H54 (cell line): ENCODE data around the gene MORC4.

Experiments used
- DNase-seq: peaks from one replicate; pipeline ENCODE4 v3.0.0; 2011; ENCODE audit warnings: low spot score, mixed read lengths; ENCODE audit not compliant: insufficient read length
- FAIRE-seq: peaks from 3 replicates; lab custom pipeline; 2011; peaks lifted over from hg19 to GRCh38; lab: Jason Lieb, UNC
- POLR2A ChIP-seq: IDR thresholded peaks from 2 replicates; pipeline ENCODE4 v1.6.1; 2011; ENCODE audit warnings: low read depth, mild to moderate bottlenecking, low read length

MORC4 gene

GRCh38 chrX:106894392-106894909, 105.6 kb downstream of the MORC4 start:
- no peak for TF ChIP-seq POLR2A
- FAIRE-seq (no peak), DNase-seq (peak; percentile 30)

GRCh38 chrX:106891762-106892460, 108.1 kb downstream of the MORC4 start:
- FAIRE-seq (no peak), DNase-seq (no peak)
- no peak for TF ChIP-seq POLR2A
